H1 (cell line): ENCODE results near the gene EFNA3. TPM values are rescaled to one million over a fixed set of nuclear protein-coding genes. Genes with fewer than 3 reads are reported as not detected.
A peak's percentile ranks its signal among the peaks of the same experiment; 100 is the strongest.

Source experiments
- ATF2 ChIP-seq: IDR thresholded peaks from 2 replicates; pipeline ENCODE4 v1.6.1; 2012; ENCODE audit warnings: low read length, inconsistent platforms
- BACH1 ChIP-seq: IDR thresholded peaks from 2 replicates; pipeline ENCODE4 v1.6.1; 2012; ENCODE audit warnings: low read length, improper control_type of control experiment
- BRCA1 ChIP-seq: IDR thresholded peaks from 2 replicates; pipeline ENCODE4 v1.6.1; 2012; ENCODE audit warnings: low read depth, low read length, improper control_type of control experiment
- CBX5 ChIP-seq: fragments of 300-800, 300-1000 bp; sonication (generic); IDR thresholded peaks from 2 replicates; pipeline ENCODE4 v1.7.1; 2016; ENCODE audit warnings: antibody characterized with exemption, low read length, low read depth
- CREB1 ChIP-seq: IDR thresholded peaks from 2 replicates; pipeline ENCODE4 v1.6.1; 2012; ENCODE audit warnings: inconsistent platforms
- EP300 ChIP-seq, 2 experiments: IDR thresholded peaks; 1 replicate in 1 of 2; 2 replicates in 1 of 2; pipeline ENCODE4 v1.6.1; 2011 to 2012; ENCODE audit warnings: low read depth in 2 of 2, low read length in 2 of 2, mild to moderate bottlenecking in 2 of 2, borderline replicate concordance in 1 of 2, inconsistent platforms in 1 of 2, moderate library complexity in 1 of 2
- HDAC6 ChIP-seq: IDR thresholded peaks from one replicate; pipeline ENCODE4 v1.7.1; 2012; ENCODE audit warnings: low read depth, mild to moderate bottlenecking, inconsistent platforms, low read length, moderate library complexity
- KDM5A ChIP-seq: fragments of 200-600 bp; IDR thresholded peaks from 2 replicates; pipeline ENCODE4 v1.7.1; 2012; ENCODE audit warnings: mild to moderate bottlenecking, low read length, inconsistent platforms, mixed read lengths
- MAFK ChIP-seq: IDR thresholded peaks from 2 replicates; pipeline ENCODE4 v1.6.1; 2012; ENCODE audit warnings: low read depth, mild to moderate bottlenecking, improper control_type of control experiment, low read length
- MAX ChIP-seq: IDR thresholded peaks from 2 replicates; pipeline ENCODE4 v1.6.1; 2012; ENCODE audit warnings: inconsistent platforms
- NRF1 ChIP-seq: IDR thresholded peaks from 2 replicates; pipeline ENCODE4 v1.6.1; 2011; ENCODE audit warnings: mild to moderate bottlenecking, low read depth, low read length, improper control_type of control experiment
- PHF8 ChIP-seq: fragments of 200-600 bp; sonication (generic); conservative IDR thresholded peaks from 2 replicates; pipeline ENCODE4 v1.7.1; 2012; ENCODE audit warnings: low read depth, mild to moderate bottlenecking, inconsistent platforms, low read length, moderate library complexity
- RXRA ChIP-seq: IDR thresholded peaks from 2 replicates; pipeline ENCODE4 v1.6.1; 2011; ENCODE audit warnings: low read depth, mild to moderate bottlenecking, low read length, moderate library complexity; ENCODE audit not compliant: insufficient read depth
- SAP30 ChIP-seq: fragments of 300-600 bp; sonication (generic); IDR thresholded peaks from 2 replicates; pipeline ENCODE4 v1.7.1; 2012; ENCODE audit warnings: low read length, moderate library complexity, mild to moderate bottlenecking, inconsistent platforms; ENCODE audit not compliant: insufficient read depth, insufficient replicate concordance
- SIN3A ChIP-seq, 2 experiments: IDR thresholded peaks in 1 of 2; conservative IDR thresholded peaks in 1 of 2; 2 replicates each; pipeline ENCODE4 v1.6.1; 2011 to 2012; ENCODE audit warnings: low read length in 2 of 2, improper control_type of control experiment in 1 of 2, low read depth in 1 of 2, mild to moderate bottlenecking in 1 of 2
- SP4 ChIP-seq: IDR thresholded peaks from 2 replicates; pipeline ENCODE4 v1.6.1; 2012; ENCODE audit warnings: low read length, inconsistent platforms
- SRF ChIP-seq: IDR thresholded peaks from 2 replicates; pipeline ENCODE4 v1.6.1; 2011; ENCODE audit warnings: mild to moderate bottlenecking, low read depth, low read length, moderate library complexity
- SUZ12 ChIP-seq: fragments of 200-600 bp; sonication (generic); IDR thresholded peaks from 2 replicates; pipeline ENCODE4 v1.6.1; 2012; ENCODE audit warnings: mild to moderate bottlenecking, inconsistent platforms, low read length, moderate library complexity, mixed read lengths
- TAF1 ChIP-seq: IDR thresholded peaks from 2 replicates; pipeline ENCODE4 v1.6.1; 2011; ENCODE audit warnings: mild to moderate bottlenecking, low read depth, low read length
- TBP ChIP-seq: IDR thresholded peaks from 2 replicates; pipeline ENCODE4 v1.6.1; 2011; ENCODE audit warnings: low read depth, low read length, improper control_type of control experiment
- TCF12 ChIP-seq: IDR thresholded peaks from 2 replicates; pipeline ENCODE4 v1.6.1; 2011; ENCODE audit warnings: low read depth, mild to moderate bottlenecking, low read length
- polyA plus RNA-seq, 7 experiments: library from polyadenylated mRNA; depleted of rRNA in 3 of 7; stranded (reverse) in 5 of 7; unstranded in 2 of 7; fragments of >200 nt in 5 of 7; fragments of 200-250 nt in 2 of 7; gene quantifications; 1 replicate in 5 of 7; 2 replicates in 1 of 7; 4 replicates in 1 of 7; pipeline versions ENCODE4 v1.2.1 to v1.2.3, GENCODE V29; 2011 to 2013; ENCODE audit warnings: missing spikeins in 2 of 7, mixed read lengths in 2 of 7
- total RNA-seq: library from RNA; stranded (reverse); fragmentation: NEBNext Ultra II Directional; extraction: Animal tissue kit (Norgen Biotek cat#: 25700); gene quantifications from 2 replicates; pipeline ENCODE4 v1.2.1, GENCODE V29; 2021

EFNA3 gene
- total and polyA plus RNA-seq, 2 of the 8 experiments (the other 6 are each of a cell fraction or from before 2014, with no cell fraction given): 10.8 to 13.8 TPM

- TF ChIP-seq ATF2 (no peak), EP300 (IDR thresholded peaks at IDR 0.05; ENCODE audit: borderline replicate concordance in 1 of 2, low read depth in 2 of 2, low read length in 2 of 2) (0 out of 3 replicates have a peak, but pooled peaks of 1 of the 2 experiments have one; percentile 42), SP4 (peak; percentile 97), PHF8 (no peak; the same call in 1 of the 2 replicates), MAFK (no peak), TCF12 (peak; percentile 49; the same call in 1 of the 2 replicates), TBP (no peak), BRCA1 (no peak), SIN3A (conservative IDR thresholded peaks at IDR 0.05 in 1 of 2, IDR thresholded peaks at IDR 0.05 in 1 of 2; ENCODE audit: low read depth in 1 of 2, low read length in 2 of 2) (peak; percentile 82 to 87; a peak in 3 of 4 replicates), MAX (peak; percentile 96), BACH1 (no peak), CREB1 (no peak; the same call in none of the 2 replicates), CBX5 (no peak), HDAC6 (no peak), TAF1 (peak; percentile 7; the same call in 1 of the 2 replicates), RXRA (no peak), KDM5A (no peak), SAP30 (no peak), NRF1 (no peak), SRF (no peak), SUZ12 (no peak)
These were observed 1.9 kb downstream of the EFNA3 start (continued) for GRCh38 chr1:155080312-155081228.
